A673 (cell line): ENCODE data around the gene TCF7L2. TPM values are rescaled to one million over a fixed set of nuclear protein-coding genes. Genes with fewer than 3 reads are reported as not detected.

Experiments
- BruUV-seq: library from RNA; stranded (reverse); fragments of 400-500 nt; replicated peaks from 2 replicates; lab custom pipeline; 2021; lab: Mats Ljungman, UMichigan
- CTCF ChIA-PET: fragments of 300-600 bp; sonication (Branson Sonifier 250); formaldehyde crosslinking; loops from one replicate; lab custom pipeline; 2022; ENCODE audit warnings: antibody characterized with exemption; lab: Charles Lee
- POLR2A ChIA-PET: fragments of 300-600 bp; sonication (Branson Sonifier 250); formaldehyde crosslinking; loops from one replicate; lab custom pipeline; 2022; ENCODE audit warnings: antibody characterized with exemption; ENCODE audit not compliant: low non-redundant PET; lab: Charles Lee
- DNase-seq: peaks from one replicate; pipeline ENCODE4 v3.0.0-alpha.2; 2015; ENCODE audit warnings: low spot score
- H3K27ac ChIP-seq: fragments of 200-600 bp; sonication (generic); 2 replicates; pipeline ENCODE4 v1.5.1; 2016; ENCODE audit warnings: mixed run types, low read depth, mild to moderate bottlenecking, mixed read lengths, antibody characterized with exemption, low read length; ENCODE audit not compliant: poor library complexity, severe bottlenecking
- H3K27me3 ChIP-seq: fragments of 200-600 bp; sonication (generic); replicated peaks from 2 replicates; pipeline ENCODE4 v1.6.1; 2017; ENCODE audit warnings: mixed run types, low read depth, mild to moderate bottlenecking, mixed read lengths, antibody characterized with exemption, low read length; ENCODE audit not compliant: insufficient read depth, poor library complexity
- H3K36me3 ChIP-seq: fragments of 200-600 bp; sonication (generic); 2 replicates; pipeline ENCODE4 v1.6.1; 2016; ENCODE audit warnings: mixed run types, mild to moderate bottlenecking, mixed read lengths, antibody characterized with exemption, low read length; ENCODE audit not compliant: insufficient read depth, poor library complexity, severe bottlenecking
- H3K4me1 ChIP-seq: fragments of 200-600 bp; sonication (generic); 2 replicates; pipeline ENCODE4 v1.6.1; 2017; ENCODE audit warnings: mixed run types, mild to moderate bottlenecking, mixed read lengths, antibody characterized with exemption, low read length; ENCODE audit not compliant: insufficient read depth, poor library complexity, severe bottlenecking
- H3K4me3 ChIP-seq: fragments of 200-600 bp; sonication (generic); 2 replicates; pipeline ENCODE4 v1.5.1; 2016; ENCODE audit warnings: low read depth, mixed run types, mild to moderate bottlenecking, mixed read lengths, low read length; ENCODE audit not compliant: poor library complexity, severe bottlenecking
- H3K9me3 ChIP-seq: fragments of 200-600 bp; sonication (generic); 2 replicates; pipeline ENCODE4 v1.6.1; 2016; ENCODE audit warnings: mixed run types, low read depth, mild to moderate bottlenecking, mixed read lengths, antibody characterized with exemption, low read length; ENCODE audit not compliant: poor library complexity, severe bottlenecking
- CTCF ChIP-seq: fragments of 300-800, 200-600 bp; sonication (generic); conservative IDR thresholded peaks from 2 replicates; pipeline ENCODE4 v1.5.1; 2017; ENCODE audit warnings: low read depth, mild to moderate bottlenecking, antibody characterized with exemption, low read length, moderate library complexity, mixed read lengths
- EZH2 ChIP-seq: fragments of 200-600 bp; sonication (generic); IDR thresholded peaks from 2 replicates; pipeline ENCODE4 v1.6.1; 2017; ENCODE audit warnings: borderline replicate concordance, low read depth, mild to moderate bottlenecking, mixed read lengths, antibody characterized with exemption, low read length; ENCODE audit not compliant: poor library complexity, severe bottlenecking
- intact Hi-C: fragments of 100-400 bp; cut with micrococcal nuclease; formaldehyde crosslinking; loops from one replicate; pipeline ENCODE4 v1.10.0; 2022; ENCODE audit not compliant: unreplicated experiment
- total RNA-seq: library from RNA; stranded (reverse); gene quantifications from 2 replicates; pipeline ENCODE4 v1.2.3, GENCODE V29; 2021

Gene TCF7L2
- total RNA-seq, 1 experiment from 2014 or later, result 16.8 TPM

DNA sequence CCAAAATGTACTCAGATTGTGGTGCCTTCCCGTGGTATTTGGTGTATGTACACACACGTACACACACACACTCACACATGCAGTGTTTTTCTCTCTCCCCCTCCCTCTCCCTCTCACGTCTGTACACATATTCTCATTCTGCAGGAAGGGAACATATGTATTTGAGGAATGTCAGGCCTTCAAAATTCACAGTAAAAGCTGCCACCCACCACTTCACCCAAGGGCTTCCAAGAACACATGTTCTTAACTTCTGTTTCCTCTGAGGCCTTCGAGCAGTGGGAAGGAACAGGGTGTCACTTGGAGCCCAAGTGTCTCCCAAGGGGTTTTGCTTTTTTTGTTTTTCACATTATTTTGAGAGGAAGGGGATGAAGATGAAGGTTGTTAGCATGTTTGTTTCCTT is 198.9 kb downstream of the TCF7L2 start:
- CTCF ChIA-PET, result no interaction called here
- intact Hi-C loops, result no loop called here
- TF ChIP-seq EZH2, result no peak
- no peak for TF ChIP-seq CTCF
- Histone ChIP-seq H3K27me3 (no peaks in the 10 kb centered on the region), H3K27ac (no peak overlapping the region), H3K4me3 (no peak overlapping the region), H3K4me1 (no peaks in the 10 kb centered on the region), H3K9me3 (no peaks in the 10 kb centered on the region), H3K36me3 (peaks cover 12% of the 10 kb centered on the region)
- no TSS peak for BruUV-seq
- POLR2A ChIA-PET, result no interaction called here
- no peak for DNase-seq

- no peak for TF ChIP-seq CTCF
- TF ChIP-seq EZH2, result no peak
- Histone ChIP-seq H3K4me1 (no peaks in the 10 kb centered on the region), H3K27me3 (no peaks in the 10 kb centered on the region), H3K9me3 (no peaks in the 10 kb centered on the region), H3K36me3 (peaks cover 12% of the 10 kb centered on the region), H3K27ac (no peak overlapping the region), H3K4me3 (no peak overlapping the region)
- BruUV-seq, result no TSS peak
- CTCF ChIA-PET, result no interaction called here
- DNase-seq, result no peak
- intact Hi-C loops, result no loop called here
- POLR2A ChIA-PET, result no interaction called here
Measured at GRCh38 chr10:113149626-113150025, 199.6 kb downstream of the TCF7L2 start.

DNA sequence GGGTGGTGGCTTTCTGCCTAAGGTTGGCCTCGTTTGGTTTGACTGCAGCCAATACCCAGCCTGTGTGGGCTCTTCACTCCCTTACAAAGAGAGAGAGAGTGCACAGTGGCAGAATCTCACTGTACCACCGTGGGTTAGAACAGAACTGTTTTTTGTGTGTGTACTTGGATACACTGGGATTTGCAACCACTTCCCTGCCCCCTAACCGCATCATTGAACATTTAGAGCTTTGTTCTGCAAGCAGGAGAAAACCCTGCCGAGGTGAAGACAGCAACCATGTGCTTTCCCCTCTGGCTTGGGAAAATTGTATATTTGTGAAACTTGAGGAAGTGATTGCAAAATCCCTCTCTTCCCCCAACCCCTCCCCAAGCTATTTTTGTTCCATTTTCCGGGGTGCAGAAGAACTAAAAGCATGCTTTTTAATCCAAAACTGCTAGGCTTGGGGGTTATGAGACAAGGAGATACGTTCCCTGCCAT is 201.2 kb downstream of the TCF7L2 start:
- H3K27me3 ChIP-seq, result no peaks in the 10 kb centered on the region
- BruUV-seq, result no TSS peak
- H3K4me3 ChIP-seq, result no peak overlapping the region
- peaks cover 12% of the 10 kb centered on the region for H3K36me3 ChIP-seq
- ChIA-PET CTCF (no interaction called here), POLR2A (no interaction called here)
- DNase-seq, result no peak
- intact Hi-C loops, result no loop called here
- H3K9me3 ChIP-seq, result no peaks in the 10 kb centered on the region
- TF ChIP-seq EZH2 (no peak), CTCF (no peak)
- H3K4me1 ChIP-seq, result no peaks in the 10 kb centered on the region
- H3K27ac ChIP-seq, result no peak overlapping the region
